ENCODE data around the gene UPK3A. TPM values are rescaled to one million over a fixed set of nuclear protein-coding genes. Genes with fewer than 3 reads are reported as not detected.

Gene UPK3A
- not detected in 2 replicates for polyA plus RNA-seq (2014; cell fraction: cytosol; rRNA removed)
- polyA plus RNA-seq (2014; cell fraction: nucleus; rRNA removed): not detected in 2 replicates

GRCh38 chr22:45284705-45285262 is at the start of gene UPK3A:
Gene UPK3A, plus strand, starts transcription at chr22:45284949. Its CDS starts 65 bp downstream, at chr22:45285014.
- DNase-seq (ENCODE audit: low spot score): no peak

- DNase-seq (ENCODE audit: low spot score): no peak
These were observed 49.5 kb upstream of the UPK3A start for GRCh38 chr22:45235101-45235777.

DNA sequence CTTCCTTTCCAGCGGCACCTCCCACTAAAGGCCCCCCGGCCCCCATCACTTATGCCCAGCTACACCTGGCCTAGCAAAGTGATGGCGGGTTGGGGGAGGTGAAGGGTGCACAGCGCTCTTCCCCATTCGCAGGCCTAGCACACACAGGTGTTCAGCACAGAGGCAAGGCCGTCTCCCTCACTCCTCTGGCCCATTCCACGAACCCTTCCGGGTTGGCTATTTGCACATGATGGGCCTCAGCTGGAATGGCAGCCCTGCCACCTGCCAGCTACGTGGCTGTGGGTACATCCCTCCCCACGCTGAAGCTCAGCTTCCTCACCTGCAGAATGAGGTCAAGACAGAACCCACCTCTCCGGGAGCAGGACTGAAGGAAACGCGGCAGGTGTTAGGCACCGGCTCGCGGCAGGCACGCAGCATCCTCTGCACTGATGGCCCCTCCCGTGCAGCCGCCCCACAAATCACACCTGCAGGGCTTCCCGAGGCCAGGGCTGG is 48.9 kb upstream of the UPK3A start:
- no peak for DNase-seq (ENCODE audit: low spot score)

GRCh38 chr22:45237065-45237990 is 47.4 kb upstream of the UPK3A start:
- DNase-seq (ENCODE audit: low spot score): no peak

DNA sequence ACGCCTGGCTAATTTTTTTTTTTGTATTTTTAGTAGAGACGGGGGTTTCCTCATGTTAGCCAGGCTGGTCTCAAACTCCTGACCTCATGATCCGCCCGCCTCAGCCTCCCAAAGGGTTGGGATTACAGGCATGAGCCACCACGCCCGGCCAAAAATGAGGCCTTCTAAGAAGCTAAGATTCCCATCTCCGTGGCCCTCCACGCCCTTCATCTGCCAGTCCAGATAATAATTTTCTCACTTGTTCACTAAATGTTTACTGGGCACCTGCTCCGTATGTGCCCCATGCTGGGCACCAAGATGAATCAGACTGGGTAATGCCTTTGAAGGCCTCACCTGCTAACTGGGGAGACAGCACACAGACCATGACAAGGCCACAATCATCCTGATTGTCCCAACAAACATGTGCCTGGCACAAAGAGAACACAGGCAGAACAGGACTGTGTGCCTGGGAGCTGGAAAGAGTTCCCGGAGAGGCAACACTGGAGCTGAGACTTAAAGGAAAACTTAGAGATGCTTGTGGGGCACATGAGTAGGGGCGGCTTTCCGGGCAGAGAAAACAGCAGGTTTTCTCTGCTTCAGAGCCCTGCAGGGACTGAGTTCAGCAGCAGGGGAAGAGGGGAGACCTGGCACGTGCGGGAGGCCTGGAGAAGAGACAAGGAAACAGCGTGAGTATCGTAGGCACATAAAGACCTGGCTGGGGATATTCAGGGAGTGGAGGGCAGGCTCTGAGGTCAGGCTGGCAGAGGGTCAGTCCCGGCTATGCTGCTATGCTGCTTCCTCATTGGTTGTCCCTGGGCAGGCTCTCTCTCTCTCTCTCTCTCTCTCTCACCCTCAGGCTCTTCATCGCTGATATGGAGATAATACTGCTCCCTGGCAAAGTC is 46.4 kb upstream of the UPK3A start:
- DNase-seq (ENCODE audit: low spot score): no peak

- no peak for DNase-seq (ENCODE audit: low spot score)
These were observed 45.6 kb upstream of the UPK3A start for GRCh38 chr22:45238957-45239680.

DNA sequence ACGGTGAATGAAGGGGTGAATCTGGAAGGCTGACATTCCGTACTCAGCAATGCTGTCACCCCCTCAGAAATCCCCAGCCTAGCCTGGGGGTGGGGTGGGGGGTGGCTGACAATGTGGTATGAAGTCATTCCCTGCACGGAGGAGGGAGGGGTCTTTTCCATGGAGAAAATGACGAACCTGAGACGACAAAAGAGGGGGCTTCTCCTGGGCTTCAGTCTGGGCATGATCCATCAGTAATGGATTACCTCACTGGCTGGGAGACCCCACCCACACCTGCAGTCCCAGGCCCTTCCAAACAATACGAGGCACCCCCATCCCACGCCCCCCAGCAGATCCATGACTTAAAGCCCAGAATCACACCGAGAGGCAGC is 45.1 kb upstream of the UPK3A start:
- DNase-seq (ENCODE audit: low spot score): no peak

DNA sequence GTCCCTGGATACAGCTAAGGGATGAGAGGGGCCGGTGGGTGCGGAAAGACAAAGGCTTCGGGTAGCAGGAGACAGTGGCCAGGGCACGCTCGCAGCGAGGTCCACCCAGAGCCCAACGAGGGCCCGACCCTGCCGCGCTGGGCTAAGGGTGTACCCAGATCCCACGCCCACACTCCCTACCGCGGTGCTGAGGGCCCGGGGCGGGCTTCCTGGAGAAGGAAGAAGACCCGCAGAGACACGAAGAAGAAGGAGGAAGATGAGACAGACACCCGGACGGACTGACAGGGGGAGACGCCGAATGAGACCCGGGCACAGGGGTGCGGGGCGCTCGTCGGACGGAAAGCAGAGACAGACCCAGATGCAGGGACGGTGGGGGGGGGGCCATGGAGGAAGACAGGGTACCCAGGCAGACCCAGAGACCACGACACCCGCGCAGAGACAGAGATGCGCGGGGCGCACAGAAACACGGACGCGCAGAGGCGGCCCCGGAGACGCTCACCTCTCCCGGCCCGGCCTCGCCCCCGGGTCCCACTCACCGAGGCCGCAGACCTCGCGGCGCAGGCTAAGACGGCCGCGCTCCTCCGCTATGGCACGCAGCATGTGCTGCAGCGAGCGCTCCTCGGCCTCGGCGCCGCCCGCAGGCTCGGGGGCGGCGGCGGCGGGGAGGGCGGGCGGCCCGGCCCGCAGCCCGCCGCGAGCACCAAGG is 44.5 kb upstream of the UPK3A start:
- no peak for DNase-seq (ENCODE audit: low spot score)

DNA sequence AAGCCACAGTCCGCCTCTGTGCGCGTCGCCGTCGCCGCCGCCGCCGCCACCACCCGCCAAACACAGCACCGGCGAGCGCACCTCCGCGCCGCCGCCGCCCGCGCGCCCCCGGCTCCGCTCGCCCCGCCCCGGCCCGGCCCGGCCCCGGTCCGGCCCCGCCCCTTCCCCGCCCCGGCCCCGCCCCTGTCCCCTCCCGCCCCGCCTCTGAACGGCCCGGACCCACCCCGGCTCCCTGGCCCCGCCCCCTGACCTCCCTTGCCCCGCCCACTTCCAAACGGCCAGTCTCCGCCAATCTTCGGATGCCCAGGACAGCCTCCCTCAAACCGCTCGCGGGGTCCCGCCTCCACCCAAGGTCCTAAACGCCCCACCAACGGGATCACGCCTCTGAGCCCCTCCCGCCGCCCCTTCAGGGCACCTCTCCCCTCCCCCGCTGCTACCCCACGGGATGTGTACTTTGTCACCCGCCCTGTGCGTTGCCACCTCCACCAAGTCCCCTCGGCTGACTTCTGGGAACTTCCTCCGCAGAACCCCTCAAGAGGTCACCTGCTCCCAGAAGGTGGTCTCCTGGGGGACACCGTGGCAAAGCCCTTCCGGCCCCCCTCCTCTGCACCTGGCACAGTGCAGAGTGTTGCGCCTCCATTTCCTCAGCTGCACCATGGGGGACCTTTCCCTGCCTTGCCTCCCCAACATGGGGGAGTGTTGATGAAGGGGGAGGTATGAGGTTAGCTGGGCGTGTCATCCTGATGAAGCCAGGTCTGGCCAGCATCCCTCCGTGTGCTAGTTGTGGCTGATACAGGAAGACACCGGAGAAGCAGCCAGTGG is 43.7 kb upstream of the UPK3A start, which contains the start of gene KIAA0930:
Gene KIAA0930 (minus strand): TSS at position 85 of the 822 bp plus-strand sequence. CDS start 191 bp downstream, outside the sequence.
- peak; percentile 65 for DNase-seq (ENCODE audit: low spot score)

- DNase-seq (ENCODE audit: low spot score): no peak
These were observed 42.0 kb upstream of the UPK3A start for GRCh38 chr22:45242778-45243191.

GRCh38 chr22:45244916-45245315 is 39.8 kb upstream of the UPK3A start:
- no peak for DNase-seq (ENCODE audit: low spot score)

GRCh38 chr22:45246060-45246985 is 38.4 kb upstream of the UPK3A start:
- DNase-seq (ENCODE audit: low spot score): no peak

GRCh38 chr22:45248832-45249561 is 35.8 kb upstream of the UPK3A start:
- DNase-seq (ENCODE audit: low spot score): no peak

GRCh38 chr22:45251825-45252224 is 32.9 kb upstream of the UPK3A start:
- DNase-seq (ENCODE audit: low spot score): no peak

DNA sequence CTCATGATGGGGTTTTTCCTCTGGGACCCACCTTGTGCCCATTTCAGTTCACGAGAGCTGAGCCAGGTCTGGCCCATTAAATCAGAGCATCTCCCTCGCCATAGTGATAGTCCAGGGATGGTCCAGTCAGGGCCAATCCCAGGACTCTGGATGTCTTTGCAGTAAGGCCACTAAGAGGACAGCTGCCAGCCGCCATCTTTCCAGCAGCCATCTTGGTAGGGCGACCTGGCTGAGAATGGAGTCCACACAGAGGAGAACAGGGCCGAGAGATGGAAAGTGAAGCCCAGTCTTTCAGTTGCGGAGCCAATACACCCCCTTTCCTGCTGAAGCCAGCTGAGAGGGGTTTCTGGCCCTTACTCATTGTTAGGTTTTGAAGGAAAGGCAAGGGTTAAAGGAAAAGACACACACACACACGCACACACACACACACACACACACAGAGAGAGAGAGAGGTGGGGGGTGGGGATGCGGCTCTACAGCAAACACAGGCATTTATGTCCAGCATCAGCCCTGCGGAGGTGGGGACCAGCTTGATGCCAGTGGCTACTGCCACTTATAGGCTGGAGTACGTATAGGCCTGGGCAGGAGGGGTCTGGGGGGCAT is 31.6 kb upstream of the UPK3A start:
- DNase-seq (ENCODE audit: low spot score): no peak

- no peak for DNase-seq (ENCODE audit: low spot score)
These were observed 30.4 kb upstream of the UPK3A start for GRCh38 chr22:45254388-45254787.

All from SK-N-DZ (cell line).